Measurements from ENCODE around the gene BCL2L11. TPM values are rescaled to one million over a fixed set of nuclear protein-coding genes. Genes with fewer than 3 reads are reported as not detected.

BCL2L11 gene
- total and polyA plus RNA-seq, 10 of the 15 experiments (the other 5 are each of a cell fraction or from before 2014, with no cell fraction given) = 0.29 to 10.1 (median 1.1) TPM

GRCh38 chr2:111143843-111144198 lies 23.1 kb downstream of the BCL2L11 start:
- in situ Hi-C loops (cut with MboI) = no loop called here
- H3K9me3 ChIP-seq (replicated peaks; ENCODE audit: control insufficient read depth, insufficient read depth, low read length) = peaks cover 5% of the 10 kb centered on the region; the same call in 2 of the 3 replicates

More at GRCh38 chr2:111143843-111144198, 23.1 kb downstream of the BCL2L11 start:
- TF ChIP-seq HCFC1 (IDR thresholded peaks at IDR 0.05; ENCODE audit: low read length) = no peak
- TF ChIP-seq RB1 (IDR thresholded peaks at IDR 0.05; ENCODE audit: borderline replicate concordance) = no peak
- TF ChIP-seq FOS (IDR thresholded peaks at IDR 0.05; ENCODE audit: borderline replicate concordance, extremely low read depth, insufficient read length) = no peak
- TF ChIP-seq CREM (IDR thresholded peaks at IDR 0.05; ENCODE audit: low read depth) = no peak
- TF ChIP-seq CBFB (IDR thresholded peaks at IDR 0.05; ENCODE audit: low read depth) = no peak
- TF ChIP-seq CHD2 (IDR thresholded peaks at IDR 0.05; ENCODE audit: borderline replicate concordance, low read depth, low read length) = no peak
- no peak for TF ChIP-seq SIX5 (IDR thresholded peaks at IDR 0.05; ENCODE audit: low read depth, low read length, severe bottlenecking)
- TF ChIP-seq ATF3 (IDR thresholded peaks at IDR 0.05; ENCODE audit: borderline replicate concordance, extremely low read depth, low read depth, low read length) = no peak
- no peak for TF ChIP-seq HDAC2 (IDR thresholded peaks at IDR 0.05)
- no peak for TF ChIP-seq SREBF2 (IDR thresholded peaks at IDR 0.05; ENCODE audit: low read length)
- no peak for TF ChIP-seq SUZ12 (IDR thresholded peaks at IDR 0.05; ENCODE audit: unreplicated experiment)
- H3K79me2 ChIP-seq (ENCODE audit: control insufficient read depth, insufficient read depth, low read length) = no peaks in the 10 kb centered on the region
- no peak for ATAC-seq
- H2AFZ ChIP-seq (ENCODE audit: control insufficient read depth, low read depth, low read length) = no peak overlapping the region
- no peak for FAIRE-seq
- ChIA-PET CTCF (interaction anchor here (1.2 to 2.5 kb wide), 4 partner anchors 10 to 82 kb away, joined by 3 to 9 read pairs (median 6); no protein-coding TSS in a partner anchor), RAD21 (ENCODE audit: unreplicated experiment) (interaction anchor here (1.4 to 3.0 kb wide), 6 partner anchors 12 to 53 kb away, joined by 3 to 17 read pairs (median 6); no protein-coding TSS in a partner anchor), POLR2A (no interaction called here), SMC1A (ENCODE audit: uncharacterized antibody, unreplicated experiment) (interaction anchor here (1.0 to 5.4 kb wide), 9 partner anchors 11 to 65 kb away, joined by 3 to 42 read pairs (median 8); no protein-coding TSS in a partner anchor)
- DNase-seq (ENCODE audit: low read depth, low spot score) = no peak
- H3K4me3 ChIP-seq = no peak overlapping the region
- peaks cover 0 to 7% of the 10 kb centered on the region in 2 experiments; a peak in 2 of 4 replicates for H3K36me3 ChIP-seq (ENCODE audit: control insufficient read depth in 2 of 2, insufficient read depth in 2 of 2, low read length in 1 of 2)
- H3K27ac ChIP-seq (ENCODE audit: control insufficient read depth, insufficient read depth) = no peak overlapping the region
- no peak overlapping the region for H3K9ac ChIP-seq (ENCODE audit: control insufficient read depth, insufficient read depth, low read length)
- H3K4me1 ChIP-seq (ENCODE audit: control insufficient read depth, insufficient read depth, low read length) = peaks cover 6% of the 10 kb centered on the region
- no peaks in the 10 kb centered on the region; a peak in 2 of 4 replicates for H3K27me3 ChIP-seq (replicated peaks in 1 of 2; ENCODE audit: control insufficient read depth in 2 of 2, insufficient read depth in 2 of 2, low read length in 1 of 2)
- BruUV-seq (replicated peaks) = no TSS peak
- intact Hi-C loops (cut with micrococcal nuclease; ENCODE audit: unreplicated experiment) = no loop called here
- H4K20me1 ChIP-seq (ENCODE audit: control insufficient read depth, insufficient read depth) = peaks cover 5% of the 10 kb centered on the region; the same call in 1 of the 2 replicates
- 89% methylated on average over 1 of the region's 1 CpG for WGBS (ENCODE audit: insufficient coverage, insufficient replicate concordance, low lambda C conversion rate, missing lambda C conversion rate)
- no peak overlapping the region for H3K4me2 ChIP-seq (ENCODE audit: control insufficient read depth, insufficient read depth)

All from GM12878 (cell line).